Trophoblast cell (in vitro differentiated cells and primary cell): ENCODE results near the gene RBM28. TPM values are rescaled to one million over a fixed set of nuclear protein-coding genes. Genes with fewer than 3 reads are reported as not detected.

ENCODE experiments used
- DNase-seq, 2 donors: peaks; one replicate each; pipeline ENCODE4 v3.0.0-alpha.2; 2016
- H2AFZ ChIP-seq: 2 replicates; pipeline ENCODE4 v1.6.1; 2013; ENCODE audit warnings: low read length, moderate library complexity, mild to moderate bottlenecking; ENCODE audit not compliant: insufficient read depth, poor library complexity
- H2AK5ac ChIP-seq: 2 replicates; pipeline ENCODE4 v1.6.1; 2013; ENCODE audit warnings: mild to moderate bottlenecking, low read length
- H2BK120ac ChIP-seq: 2 replicates; pipeline ENCODE4 v1.6.1; 2013; ENCODE audit warnings: low read length, mild to moderate bottlenecking, moderate library complexity; ENCODE audit not compliant: insufficient read depth, poor library complexity
- H2BK12ac ChIP-seq: 2 replicates; pipeline ENCODE4 v1.6.1; 2013; ENCODE audit warnings: mild to moderate bottlenecking, low read length, moderate library complexity
- H2BK5ac ChIP-seq: 2 replicates; pipeline ENCODE4 v1.6.1; 2013; ENCODE audit warnings: low read length, low read depth, moderate library complexity, mild to moderate bottlenecking; ENCODE audit not compliant: poor library complexity
- H3K14ac ChIP-seq: 2 replicates; pipeline ENCODE4 v1.6.1; 2013; ENCODE audit warnings: mild to moderate bottlenecking, low read length
- H3K18ac ChIP-seq: 2 replicates; pipeline ENCODE4 v1.6.1; 2013; ENCODE audit warnings: mild to moderate bottlenecking, low read length
- H3K23ac ChIP-seq: 2 replicates; pipeline ENCODE4 v1.6.1; 2013; ENCODE audit warnings: low read length
- H3K27ac ChIP-seq: 2 replicates; pipeline ENCODE4 v1.5.1; 2013; ENCODE audit warnings: low read depth, mild to moderate bottlenecking, inconsistent platforms, low read length, moderate library complexity
- H3K27me3 ChIP-seq: 2 replicates; pipeline ENCODE4 v1.6.1; 2013; ENCODE audit warnings: inconsistent platforms, mild to moderate bottlenecking, low read length, moderate library complexity; ENCODE audit not compliant: insufficient read depth
- H3K36me3 ChIP-seq, 2 experiments: 1 replicate in 1 of 2; 2 replicates in 1 of 2; pipeline ENCODE4 v1.6.1; 2013; ENCODE audit warnings: low read length in 2 of 2, mild to moderate bottlenecking in 2 of 2, moderate library complexity in 1 of 2; ENCODE audit not compliant: insufficient read depth in 2 of 2, control insufficient read depth in 1 of 2
- H3K4ac ChIP-seq: 2 replicates; pipeline ENCODE4 v1.6.1; 2013; ENCODE audit warnings: low read depth, mild to moderate bottlenecking, low read length, moderate library complexity
- H3K4me1 ChIP-seq, 2 experiments: 1 replicate in 1 of 2; 2 replicates in 1 of 2; pipeline ENCODE4 v1.6.1; 2013; ENCODE audit warnings: low read length in 2 of 2, mild to moderate bottlenecking in 2 of 2, moderate library complexity in 1 of 2; ENCODE audit not compliant: insufficient read depth in 2 of 2, control insufficient read depth in 1 of 2
- H3K4me2 ChIP-seq: 2 replicates; pipeline ENCODE4 v1.6.1; 2013; ENCODE audit warnings: inconsistent platforms, mild to moderate bottlenecking, low read length, moderate library complexity
- H3K4me3 ChIP-seq: 2 replicates; pipeline ENCODE4 v1.5.1; 2013; ENCODE audit warnings: mild to moderate bottlenecking, low read depth, low read length, inconsistent platforms
- H3K79me1 ChIP-seq: one replicate; pipeline ENCODE4 v1.6.1; 2013; ENCODE audit warnings: low read length
- H3K79me2 ChIP-seq: 2 replicates; pipeline ENCODE4 v1.6.1; 2013; ENCODE audit warnings: low read length, mild to moderate bottlenecking; ENCODE audit not compliant: control insufficient read depth, insufficient read depth, poor library complexity
- H3K9ac ChIP-seq: 2 replicates; pipeline ENCODE4 v1.6.1; 2013; ENCODE audit warnings: mild to moderate bottlenecking, low read length
- H3K9me3 ChIP-seq: 2 replicates; pipeline ENCODE4 v1.6.1; 2013; ENCODE audit warnings: low read depth, mild to moderate bottlenecking, control low read depth, inconsistent platforms, low read length; ENCODE audit not compliant: insufficient read depth
- H4K12ac ChIP-seq: 2 replicates; pipeline ENCODE4 v1.6.1; 2013; ENCODE audit warnings: low read depth, mild to moderate bottlenecking, low read length, moderate library complexity
- H4K8ac ChIP-seq: 2 replicates; pipeline ENCODE4 v1.6.1; 2013; ENCODE audit warnings: low read depth, mild to moderate bottlenecking, low read length, moderate library complexity
- H4K91ac ChIP-seq: one replicate; pipeline ENCODE4 v1.6.1; 2013; ENCODE audit warnings: low read depth, mild to moderate bottlenecking, low read length, moderate library complexity
- WGBS: extraction: QIAGEN DNeasy Blood & Tissue Kit; methylation state at CpG from one replicate; pipeline ENCODE4 v1.1.7; 2013; ENCODE audit warnings: missing lambda C conversion rate; ENCODE audit not compliant: insufficient read length, insufficient coverage; ENCODE audit errors: extremely low coverage; 5-methylcytosine and 5-hydroxymethylcytosine counted together
- polyA plus RNA-seq: library from polyadenylated mRNA; stranded (reverse); fragments of 200-250 nt; gene quantifications from 2 replicates; pipeline ENCODE4 v1.2.3, GENCODE V29; 2013

Gene RBM28
- 35.4 and 35.8 TPM in 2 replicates for polyA plus RNA-seq

GRCh38 chr7:128343554-128344430 is at the start of gene RBM28:
TSS of gene RBM28 (minus strand) at chr7:128343908. CDS start at chr7:128343793, 115 bp downstream.
- peak within 1 kb of the TSS; percentile 32 for H2BK5ac ChIP-seq
- peak within 1 kb of the TSS; percentile 75 for H4K91ac ChIP-seq
- peak within 1 kb of the TSS; percentile 87 for H3K4me2 ChIP-seq
- peak within 1 kb of the TSS; percentile 34 for H3K27ac ChIP-seq
- H3K18ac ChIP-seq, result peak within 1 kb of the TSS; percentile 85
- H2AK5ac ChIP-seq, result no peak within 1 kb of the TSS
- H3K4me3 ChIP-seq, result peak within 1 kb of the TSS; percentile 86
- DNase-seq, result peak; percentile 88 to 98
- peak within 1 kb of the TSS; percentile 81 for H3K14ac ChIP-seq
- no peaks in the 10 kb centered on the region for H3K27me3 ChIP-seq
- H3K9ac ChIP-seq, result peak within 1 kb of the TSS; percentile 80
- WGBS, result no CpG with 5 or more reads among the region's 49 CpGs
- no peak within 1 kb of the TSS for H3K23ac ChIP-seq
- H2BK120ac ChIP-seq, result peak within 1 kb of the TSS; percentile 36
- H3K79me1 ChIP-seq, result peaks cover 3% of the 10 kb centered on the region
- no peaks in the 10 kb centered on the region for H3K9me3 ChIP-seq
- peak within 1 kb of the TSS; percentile 81 for H4K8ac ChIP-seq
- peaks cover 3% of the 10 kb centered on the region for H3K79me2 ChIP-seq
- peaks cover 0 to 11% of the 10 kb centered on the region in 2 experiments for H3K4me1 ChIP-seq
- peak within 1 kb of the TSS; percentile 38 for H2AFZ ChIP-seq
- H2BK12ac ChIP-seq, result no peak within 1 kb of the TSS
- peak within 1 kb of the TSS; percentile 47 for H3K4ac ChIP-seq
- H3K36me3 ChIP-seq, result peaks cover 2 to 3% of the 10 kb centered on the region in 2 experiments
- peak within 1 kb of the TSS; percentile 13 for H4K12ac ChIP-seq

GRCh38 chr7:128392446-128393327 is 49.0 kb upstream of the RBM28 start:
- Histone ChIP-seq H3K79me2 (no peaks in the 10 kb centered on the region), H3K9ac (no peak overlapping the region), H4K12ac (no peak overlapping the region), H3K27ac (no peak overlapping the region), H2AFZ (no peak overlapping the region), H2BK5ac (no peak overlapping the region), H4K8ac (no peak overlapping the region), H3K9me3 (peaks cover 3% of the 10 kb centered on the region), H2BK12ac (no peak overlapping the region), H3K23ac (no peak overlapping the region), H3K36me3 (peaks cover 0 to 2% of the 10 kb centered on the region in 2 experiments), H3K4me3 (no peak overlapping the region), H4K91ac (no peak overlapping the region), H2AK5ac (no peak overlapping the region), H3K4me1 (peaks cover 13 to 16% of the 10 kb centered on the region in 2 experiments), H3K14ac (no peak overlapping the region), H3K18ac (no peak overlapping the region), H3K27me3 (no peaks in the 10 kb centered on the region), H3K4me2 (no peak overlapping the region), H3K4ac (no peak overlapping the region), H3K79me1 (no peaks in the 10 kb centered on the region), H2BK120ac (no peak overlapping the region)
- no peak for DNase-seq
- WGBS, result no CpG with 5 or more reads among the region's 18 CpGs

DNA sequence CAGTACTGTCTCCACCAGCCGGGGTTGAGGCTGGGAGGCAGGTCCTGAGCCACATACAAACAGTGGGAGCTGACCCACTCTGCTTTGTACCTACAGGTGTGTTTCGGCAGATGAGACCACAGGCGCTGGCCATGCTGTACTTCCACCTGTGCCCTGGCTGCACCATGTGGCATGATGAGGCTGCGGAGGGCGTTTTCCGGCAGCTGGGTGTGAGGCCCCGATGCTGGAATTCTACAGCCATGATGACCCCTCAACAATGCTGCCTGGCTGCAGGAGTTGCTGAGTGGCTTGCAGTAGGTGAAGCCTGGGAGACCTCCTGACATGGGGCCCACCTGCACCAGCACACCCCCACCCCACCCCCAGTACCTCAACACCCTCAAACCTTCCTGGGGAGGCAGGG is 48.1 kb upstream of the RBM28 start:
- Histone ChIP-seq H3K36me3 (peaks cover 0 to 2% of the 10 kb centered on the region in 2 experiments), H3K14ac (no peak overlapping the region), H2BK5ac (no peak overlapping the region), H3K27ac (no peak overlapping the region), H3K9me3 (peaks cover 3% of the 10 kb centered on the region), H3K79me1 (peaks cover 2% of the 10 kb centered on the region), H3K79me2 (no peaks in the 10 kb centered on the region), H4K8ac (no peak overlapping the region), H2BK12ac (no peak overlapping the region), H3K27me3 (no peaks in the 10 kb centered on the region), H3K9ac (no peak overlapping the region), H2AFZ (no peak overlapping the region), H2AK5ac (no peak overlapping the region), H3K4me3 (no peak overlapping the region), H3K4ac (no peak overlapping the region), H4K12ac (no peak overlapping the region), H3K4me1 (peaks cover 13 to 16% of the 10 kb centered on the region in 2 experiments), H4K91ac (no peak overlapping the region), H3K23ac (no peak overlapping the region), H3K4me2 (no peak overlapping the region), H2BK120ac (no peak overlapping the region), H3K18ac (no peak overlapping the region)
- WGBS, result no CpG with 5 or more reads among the region's 7 CpGs
- DNase-seq, result no peak

DNA sequence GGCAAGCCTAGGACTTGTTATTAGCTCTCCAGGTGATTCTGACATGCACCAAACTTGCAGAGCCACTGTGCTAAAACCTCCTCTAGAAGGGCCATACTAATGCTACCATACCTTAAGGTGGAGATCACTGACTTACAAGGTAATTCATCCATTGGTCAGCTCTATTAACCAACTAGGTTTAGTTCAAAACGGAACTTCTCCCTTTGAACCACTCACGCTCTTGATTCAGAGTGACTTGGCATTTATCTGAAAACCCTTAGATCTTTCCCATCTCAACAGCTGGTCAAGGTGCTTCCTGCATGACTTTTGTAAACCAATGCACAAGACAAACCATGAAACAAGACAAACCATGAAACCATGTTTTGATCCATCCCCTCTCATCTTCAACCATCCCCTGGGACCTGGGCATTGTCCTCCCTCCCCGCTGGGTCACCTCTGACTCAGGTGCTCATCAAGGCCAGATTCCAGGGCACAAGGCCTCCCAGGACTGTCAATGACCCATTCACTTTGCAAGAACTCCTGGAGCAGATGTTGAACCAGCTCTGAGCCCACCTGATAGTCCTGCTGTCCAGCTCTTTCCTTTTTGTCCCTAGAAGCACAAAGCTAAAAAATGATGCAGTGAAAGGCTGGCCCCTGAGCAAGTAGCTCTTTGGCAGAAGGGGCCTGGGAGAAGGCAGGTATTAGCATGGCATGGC is 47.3 kb upstream of the RBM28 start:
- WGBS, result no CpG with 5 or more reads among the region's 3 CpGs
- H3K23ac ChIP-seq, result no peak overlapping the region

More for the DNA sequence above, 47.3 kb upstream of the RBM28 start:
- Histone ChIP-seq H2AK5ac (no peak overlapping the region), H3K4me3 (no peak overlapping the region), H3K27me3 (no peaks in the 10 kb centered on the region), H3K79me1 (peaks cover 2% of the 10 kb centered on the region), H3K36me3 (peaks cover 0 to 2% of the 10 kb centered on the region in 2 experiments), H3K79me2 (no peaks in the 10 kb centered on the region), H3K14ac (no peak overlapping the region), H4K8ac (no peak overlapping the region), H3K4ac (no peak overlapping the region), H2AFZ (no peak overlapping the region), H2BK120ac (no peak overlapping the region), H3K4me2 (no peak overlapping the region), H4K91ac (no peak overlapping the region), H3K9me3 (peaks cover 3% of the 10 kb centered on the region), H3K9ac (no peak overlapping the region), H3K18ac (no peak overlapping the region), H2BK12ac (no peak overlapping the region), H2BK5ac (no peak overlapping the region), H3K4me1 (peaks cover 13 to 16% of the 10 kb centered on the region in 2 experiments), H4K12ac (no peak overlapping the region), H3K27ac (no peak overlapping the region)
- no peak for DNase-seq
